Right lobe of liver (tissue), 6 donors: Measurements from ENCODE around the gene GPNMB. TPM values are rescaled to one million over a fixed set of nuclear protein-coding genes. Genes with fewer than 3 reads are reported as not detected.

Experiments used
- ATAC-seq, 4 donors: fragments of 200-7000 bp; cut with Tn5 transposase; one replicate each; pipeline ENCODE4 v1.9.1; 2020; ENCODE audit warnings: mild to moderate bottlenecking in 4 of 4, moderate library complexity in 4 of 4
- DNase-seq, 3 donors: peaks; one replicate each; pipeline ENCODE4 v3.0.0-alpha.2; 2020
- H3K27ac ChIP-seq, 3 donors: fragments of 200-600 bp; one replicate each; pipeline ENCODE4 v1.8.0; 2022
- H3K27me3 ChIP-seq, 2 donors: fragments of 200-600 bp; one replicate each; pipeline ENCODE4 v1.8.0; 2022
- H3K36me3 ChIP-seq, 4 donors: fragments of 200-600 bp; sonication (generic) in 1 of 4; one replicate each; pipeline versions ENCODE4 v1.5.1 to v1.8.0; 2017 to 2022; ENCODE audit warnings: control low read depth in 1 of 4
- H3K4me1 ChIP-seq, 4 donors: fragments of 200-600 bp; sonication (generic) in 1 of 4; one replicate each; pipeline versions ENCODE4 v1.5.1 to v1.8.0; 2017 to 2022; ENCODE audit warnings: control low read depth in 1 of 4
- H3K4me3 ChIP-seq, 3 donors: fragments of 200-600 bp; one replicate each; pipeline ENCODE4 v1.8.0; 2022
- H3K9me3 ChIP-seq, 4 donors: fragments of 200-600 bp; sonication (generic) in 1 of 4; one replicate each; pipeline versions ENCODE4 v1.5.1 to v1.8.0; 2017 to 2022; ENCODE audit warnings: control low read depth in 1 of 4
- CTCF ChIP-seq, 4 donors: fragments of 200-600 bp in 3 of 4; fragments of 450-650 bp in 1 of 4; IDR thresholded peaks; one replicate each; pipeline versions ENCODE4 v1.5.1 to v1.8.0; 2016 to 2022; ENCODE audit warnings: antibody characterized with exemption in 4 of 4, mild to moderate bottlenecking in 2 of 4
- POLR2A ChIP-seq: fragments of 450-650 bp; IDR thresholded peaks from one replicate; pipeline ENCODE4 v1.6.1; 2017; ENCODE audit warnings: antibody characterized with exemption, mild to moderate bottlenecking
- WGBS: methylation state at CpG from one replicate; pipeline ENCODE4 v1.1.6; 2018; ENCODE audit warnings: low coverage, low lambda C conversion rate; ENCODE audit not compliant: insufficient coverage; ENCODE audit errors: missing lambda C conversion rate; 5-methylcytosine and 5-hydroxymethylcytosine counted together
- intact Hi-C, 2 donors: fragments of 100-400 bp; cut with DNase I; formaldehyde crosslinking; loops; one replicate each; pipeline versions ENCODE4 v1.11.2 to v1.14.1; 2022
- total RNA-seq, 6 experiments: library from RNA; depleted of rRNA in 2 of 6; stranded (reverse); fragments of >200 nt in 2 of 6; fragmentation: NEBNext Ultra II Directional in 3 of 6; extraction: Animal tissue kit (Norgen Biotek cat#: 25700) in 3 of 6; gene quantifications; one replicate each; pipeline versions ENCODE4 v1.1.0 to v1.2.4, GENCODE V29; 2016 to 2023
- donor health status: DM: no; HTN: yes; CAD: no.
- donor health status: DM: no; HTN: no; CAD: no.
- donor health status: DM: no; HTN: no; CAD: no.
- donor health status: DM: no; HTN: yes; CAD: no.
- donor health status: DM: no; HTN: yes; CAD: no.

Gene GPNMB
- total RNA-seq, 6 experiments from 2014 or later, result 5.8 to 64.9 (median 13.4) TPM

GRCh38 chr7:23256731-23257130 lies 10.2 kb downstream of the GPNMB start:
- Histone ChIP-seq H3K27me3 (no peaks in the 10 kb centered on the region), H3K4me3 (no peak overlapping the region), H3K36me3 (no peaks in the 10 kb centered on the region), H3K27ac (no peak overlapping the region), H3K9me3 (no peaks in the 10 kb centered on the region), H3K4me1 (no peaks in the 10 kb centered on the region)
- ATAC-seq (no peak), DNase-seq (no peak)
- TF ChIP-seq CTCF (IDR thresholded peaks at IDR 0.05) (no peak), POLR2A (no peak)
- intact Hi-C loops, result no loop called here
- 68% methylated on average over 7 of the region's 7 CpGs for WGBS

- TF ChIP-seq CTCF (IDR thresholded peaks at IDR 0.05), result no peak
- TF ChIP-seq POLR2A, result no peak
- Histone ChIP-seq H3K27ac (no peak overlapping the region), H3K27me3 (no peaks in the 10 kb centered on the region), H3K36me3 (no peaks in the 10 kb centered on the region), H3K9me3 (no peaks in the 10 kb centered on the region), H3K4me1 (no peaks in the 10 kb centered on the region), H3K4me3 (no peak overlapping the region)
- ATAC-seq, result no peak
- intact Hi-C loops, result no loop called here
- no peak for DNase-seq
- 71% methylated on average over 10 of the region's 10 CpGs for WGBS
Observed at GRCh38 chr7:23260371-23260770, 13.8 kb downstream of the GPNMB start.

- DNase-seq, result peak; percentile 51 to 63 (median 54)
- Histone ChIP-seq H3K4me3 (no peak overlapping the region), H3K27me3 (no peaks in the 10 kb centered on the region), H3K36me3 (no peaks in the 10 kb centered on the region), H3K4me1 (no peaks in the 10 kb centered on the region), H3K27ac (no peak overlapping the region), H3K9me3 (no peaks in the 10 kb centered on the region)
- intact Hi-C loops, result no loop called here
- ATAC-seq, result peak; percentile 89 to 96 (median 92)
- WGBS, result 1% methylated on average over 7 of the region's 7 CpGs
- peak; percentile 56 to 86 (median 81) for TF ChIP-seq CTCF (IDR thresholded peaks at IDR 0.05)
- no peak for TF ChIP-seq POLR2A
Observed at GRCh38 chr7:23261843-23262452, 15.4 kb downstream of the GPNMB start.

- Histone ChIP-seq H3K4me1 (no peaks in the 10 kb centered on the region), H3K9me3 (no peaks in the 10 kb centered on the region), H3K27ac (no peak overlapping the region), H3K27me3 (no peaks in the 10 kb centered on the region), H3K36me3 (no peaks in the 10 kb centered on the region), H3K4me3 (no peak overlapping the region)
- no peak for DNase-seq
- no peak for TF ChIP-seq POLR2A
- ATAC-seq, result no peak
- intact Hi-C loops, result no loop called here
- 60% methylated on average over 6 of the region's 7 CpGs for WGBS
Observed at GRCh38 chr7:23264916-23265458, 18.4 kb downstream of the GPNMB start.

- 75% methylated on average over 1 of the region's 2 CpGs for WGBS
- no peak overlapping the region for H3K27ac ChIP-seq
- H3K4me1 ChIP-seq, result no peaks in the 10 kb centered on the region
- H3K27me3 ChIP-seq, result no peaks in the 10 kb centered on the region
- intact Hi-C loops, result no loop called here
- H3K36me3 ChIP-seq, result no peaks in the 10 kb centered on the region
- no peak overlapping the region for H3K4me3 ChIP-seq
- ATAC-seq (no peak), DNase-seq (no peak)
- no peaks in the 10 kb centered on the region for H3K9me3 ChIP-seq
- TF ChIP-seq CTCF (IDR thresholded peaks at IDR 0.05) (no peak), POLR2A (no peak)
Observed at GRCh38 chr7:23266918-23267317, 20.3 kb downstream of the GPNMB start.
